Endodermal cell (in vitro differentiated cells): ENCODE results near the gene CALML5. TPM values are rescaled to one million over a fixed set of nuclear protein-coding genes. Genes with fewer than 3 reads are reported as not detected.

Experiments
- DNase-seq: peaks from one replicate; pipeline ENCODE4 v3.0.0-alpha.2; 2017
- H3K27ac ChIP-seq: 2 replicates; pipeline ENCODE4 v1.5.1; 2013; ENCODE audit warnings: mild to moderate bottlenecking, low read depth, low read length, moderate library complexity
- H3K27me3 ChIP-seq: 2 replicates; pipeline ENCODE4 v1.6.1; 2013; ENCODE audit warnings: mild to moderate bottlenecking, low read length, moderate library complexity; ENCODE audit not compliant: insufficient read depth, control insufficient read depth, poor library complexity, severe bottlenecking
- H3K36me3 ChIP-seq: 2 replicates; pipeline ENCODE4 v1.7.0; 2013; ENCODE audit warnings: mild to moderate bottlenecking, low read length, moderate library complexity; ENCODE audit not compliant: control insufficient read depth, insufficient read depth
- H3K4me1 ChIP-seq: one replicate; pipeline ENCODE4 v1.7.0; 2013; ENCODE audit warnings: low read length; ENCODE audit not compliant: control insufficient read depth, insufficient read depth
- H3K4me3 ChIP-seq: 2 replicates; pipeline ENCODE4 v1.5.1; 2013; ENCODE audit warnings: mild to moderate bottlenecking, low read length, moderate library complexity
- H3K9ac ChIP-seq: 2 replicates; pipeline ENCODE4 v1.6.1; 2013; ENCODE audit warnings: mild to moderate bottlenecking, low read length, moderate library complexity; ENCODE audit not compliant: poor library complexity, severe bottlenecking; ENCODE audit errors: extremely low read depth
- H3K9me3 ChIP-seq: 2 replicates; pipeline ENCODE4 v1.6.1; 2013; ENCODE audit warnings: mild to moderate bottlenecking, low read length, moderate library complexity; ENCODE audit not compliant: control insufficient read depth
- H3K27ac Mint-ChIP-seq: 2 replicates; pipeline ENCODE4 v1.8.0; 2020; ENCODE audit warnings: mixed read lengths
- H3K27me3 Mint-ChIP-seq: 2 replicates; pipeline ENCODE4 v1.8.0; 2021; ENCODE audit warnings: mild to moderate bottlenecking, mixed read lengths; ENCODE audit not compliant: insufficient read depth
- H3K36me3 Mint-ChIP-seq: 2 replicates; pipeline ENCODE4 v1.8.0; 2020; ENCODE audit warnings: low read depth, mixed read lengths
- H3K4me1 Mint-ChIP-seq: 2 replicates; pipeline ENCODE4 v1.8.0; 2020; ENCODE audit warnings: mixed read lengths
- H3K4me3 Mint-ChIP-seq: 2 replicates; pipeline ENCODE4 v1.8.0; 2020; ENCODE audit warnings: mild to moderate bottlenecking, moderate library complexity, mixed read lengths
- H3K9me3 Mint-ChIP-seq: 2 replicates; pipeline ENCODE4 v1.8.0; 2020; ENCODE audit warnings: mild to moderate bottlenecking, mixed read lengths
- WGBS, 2 experiments: methylation state at CpG; one replicate each; pipeline versions ENCODE4 v1.1.5 to v1.1.7; 2013; ENCODE audit warnings: missing lambda C conversion rate in 2 of 2, mixed read lengths in 1 of 2; ENCODE audit not compliant: insufficient coverage in 1 of 2, insufficient read length in 1 of 2; 5-methylcytosine and 5-hydroxymethylcytosine counted together
- total RNA-seq, 2 donors: library from RNA; stranded (reverse); fragmentation: NEBNext Ultra II Directional in 1 of 2; extraction: Animal tissue kit (Norgen Biotek cat#: 25700) in 1 of 2; gene quantifications; 2 replicates in 1 of 2; 3 replicates in 1 of 2; pipeline ENCODE4 v1.2.1, GENCODE V29; 2021
- TF ChIP-seq, protein P1 (sequence below): fragments of 200-600 bp; sonication (generic); conservative IDR thresholded peaks from 2 replicates; pipeline ENCODE4 v1.5.0; 2021; ENCODE audit warnings: antibody characterized with exemption, mild to moderate bottlenecking

Gene CALML5
- total RNA-seq, 2 donors from 2014 or later = not detected

DNA sequence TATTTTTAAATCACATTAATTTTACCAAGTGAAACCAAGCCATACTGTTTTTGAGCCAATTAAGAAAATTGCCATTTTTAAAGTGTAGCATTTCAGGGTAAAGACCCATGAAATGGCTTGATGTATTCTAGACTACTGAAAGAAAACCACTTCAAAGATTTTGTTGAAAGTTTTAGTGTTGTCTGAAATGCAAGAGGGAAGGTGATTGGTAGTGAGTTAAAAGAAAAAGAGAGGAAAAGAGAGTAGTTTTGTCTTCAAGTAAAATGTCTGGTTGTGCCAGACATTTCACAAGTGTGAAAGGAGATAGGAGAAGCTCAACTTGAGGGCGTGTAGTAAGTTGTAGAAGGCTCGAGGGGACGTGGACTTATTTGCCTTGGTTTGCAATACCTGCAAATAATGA is 41.6 kb downstream of the CALML5 start:
- 97 to 100% methylated on average over 3 of the region's 3 CpGs for WGBS, 2 experiments
- peaks cover 80% of the 10 kb centered on the region for H3K36me3 ChIP-seq
- TF ChIP-seq, protein P1, sequence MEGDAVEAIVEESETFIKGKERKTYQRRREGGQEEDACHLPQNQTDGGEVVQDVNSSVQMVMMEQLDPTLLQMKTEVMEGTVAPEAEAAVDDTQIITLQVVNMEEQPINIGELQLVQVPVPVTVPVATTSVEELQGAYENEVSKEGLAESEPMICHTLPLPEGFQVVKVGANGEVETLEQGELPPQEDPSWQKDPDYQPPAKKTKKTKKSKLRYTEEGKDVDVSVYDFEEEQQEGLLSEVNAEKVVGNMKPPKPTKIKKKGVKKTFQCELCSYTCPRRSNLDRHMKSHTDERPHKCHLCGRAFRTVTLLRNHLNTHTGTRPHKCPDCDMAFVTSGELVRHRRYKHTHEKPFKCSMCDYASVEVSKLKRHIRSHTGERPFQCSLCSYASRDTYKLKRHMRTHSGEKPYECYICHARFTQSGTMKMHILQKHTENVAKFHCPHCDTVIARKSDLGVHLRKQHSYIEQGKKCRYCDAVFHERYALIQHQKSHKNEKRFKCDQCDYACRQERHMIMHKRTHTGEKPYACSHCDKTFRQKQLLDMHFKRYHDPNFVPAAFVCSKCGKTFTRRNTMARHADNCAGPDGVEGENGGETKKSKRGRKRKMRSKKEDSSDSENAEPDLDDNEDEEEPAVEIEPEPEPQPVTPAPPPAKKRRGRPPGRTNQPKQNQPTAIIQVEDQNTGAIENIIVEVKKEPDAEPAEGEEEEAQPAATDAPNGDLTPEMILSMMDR = no peak
- H3K9ac ChIP-seq = no peak overlapping the region
- H3K4me3 ChIP-seq = no peak overlapping the region
- H3K9me3 ChIP-seq = no peaks in the 10 kb centered on the region
- peaks cover 13% of the 10 kb centered on the region for H3K4me1 Mint-ChIP-seq
- no peak overlapping the region for H3K4me3 Mint-ChIP-seq
- H3K9me3 Mint-ChIP-seq = peaks cover under 1% of the 10 kb centered on the region
- H3K27ac Mint-ChIP-seq = no peak overlapping the region
- H3K36me3 Mint-ChIP-seq = peaks cover 70% of the 10 kb centered on the region
- no peak overlapping the region for H3K27ac ChIP-seq
- no peaks in the 10 kb centered on the region for H3K27me3 Mint-ChIP-seq
- no peak for DNase-seq
- no peaks in the 10 kb centered on the region for H3K27me3 ChIP-seq
- peaks cover 4% of the 10 kb centered on the region for H3K4me1 ChIP-seq

DNA sequence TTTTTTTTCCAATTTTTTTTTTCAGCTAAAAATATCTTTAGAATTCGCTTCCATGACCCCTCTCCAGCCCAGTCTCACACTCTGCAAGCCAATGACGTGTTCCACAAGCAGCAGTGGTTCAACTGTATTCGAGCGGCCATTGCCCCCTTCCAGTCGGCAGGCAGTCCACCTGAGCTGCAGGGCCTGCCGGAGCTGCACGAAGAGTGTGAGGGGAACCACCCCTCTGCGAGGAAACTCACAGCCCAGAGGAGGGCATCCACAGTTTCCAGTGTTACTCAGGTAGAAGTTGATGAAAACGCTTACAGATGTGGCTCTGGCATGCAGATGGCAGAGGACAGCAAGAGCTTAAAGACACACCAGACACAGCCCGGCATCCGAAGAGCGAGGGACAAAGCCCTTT is 42.8 kb downstream of the CALML5 start:
- no peak overlapping the region for H3K27ac Mint-ChIP-seq
- DNase-seq = no peak
- no peaks in the 10 kb centered on the region for H3K27me3 Mint-ChIP-seq
- H3K9ac ChIP-seq = no peak overlapping the region
- peaks cover 81% of the 10 kb centered on the region for H3K36me3 Mint-ChIP-seq
- H3K27me3 ChIP-seq = no peaks in the 10 kb centered on the region
- no peaks in the 10 kb centered on the region for H3K4me1 ChIP-seq
- TF ChIP-seq, protein P1 = no peak
- 96 to 98% methylated on average over 8 to 12 of the region's 12 CpGs for WGBS, 2 experiments
- H3K27ac ChIP-seq = no peak overlapping the region
- no peaks in the 10 kb centered on the region for H3K9me3 ChIP-seq
- H3K36me3 ChIP-seq = peaks cover 92% of the 10 kb centered on the region
- H3K4me3 Mint-ChIP-seq = no peak overlapping the region
- H3K4me1 Mint-ChIP-seq = peaks cover under 1% of the 10 kb centered on the region
- H3K4me3 ChIP-seq = no peak overlapping the region
- H3K9me3 Mint-ChIP-seq = no peaks in the 10 kb centered on the region

DNA sequence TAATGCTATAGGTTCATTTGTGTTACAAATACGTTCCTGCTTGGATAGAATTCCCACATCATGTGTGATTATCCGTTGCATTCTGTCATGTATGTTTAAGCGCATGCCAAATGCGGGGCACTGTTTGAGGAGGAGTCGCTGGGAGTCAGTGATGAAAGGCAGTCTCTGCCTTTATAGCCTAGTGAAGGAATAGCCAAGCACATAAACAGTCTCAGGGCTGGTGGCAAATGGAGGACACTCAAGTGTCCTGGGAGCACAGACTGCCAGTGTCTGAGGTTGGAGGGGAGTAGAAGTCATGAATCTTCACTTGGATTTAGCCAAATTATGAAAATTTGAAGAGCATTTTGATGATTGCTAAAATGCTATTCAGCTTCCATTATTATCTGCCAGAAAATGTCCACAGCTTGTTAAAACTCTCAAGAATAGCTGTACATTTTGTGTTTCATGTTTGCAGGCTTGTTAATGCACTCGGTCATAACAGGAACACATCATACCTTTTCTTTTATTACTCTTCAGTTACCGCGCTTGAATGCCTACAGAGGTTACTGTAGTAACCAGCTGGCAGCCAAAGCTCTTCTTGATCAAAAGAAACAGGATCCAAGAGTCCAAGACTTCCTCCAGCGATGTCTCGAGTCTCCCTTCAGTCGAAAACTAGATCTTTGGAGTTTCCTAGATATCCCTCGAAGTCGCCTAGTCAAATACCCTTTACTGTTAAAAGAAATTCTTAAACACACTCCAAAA is 45.5 kb downstream of the CALML5 start:
- DNase-seq = no peak
- TF ChIP-seq, protein P1 = no peak
- Mint-ChIP-seq H3K27me3 (no peaks in the 10 kb centered on the region), H3K27ac (no peak overlapping the region), H3K9me3 (no peaks in the 10 kb centered on the region), H3K36me3 (peaks cover 65% of the 10 kb centered on the region), H3K4me3 (no peak overlapping the region), H3K4me1 (peaks cover 5% of the 10 kb centered on the region)
- no peaks in the 10 kb centered on the region for H3K9me3 ChIP-seq
- 91% methylated on average over 13 of the region's 13 CpGs for WGBS, 2 experiments
- H3K4me3 ChIP-seq = no peak overlapping the region
- H3K36me3 ChIP-seq = peaks cover 73% of the 10 kb centered on the region
- H3K4me1 ChIP-seq = peaks cover 3% of the 10 kb centered on the region
- no peak overlapping the region for H3K9ac ChIP-seq
- H3K27ac ChIP-seq = no peak overlapping the region
- no peaks in the 10 kb centered on the region for H3K27me3 ChIP-seq
